GM23248 (cell line): ENCODE data around the gene PPIG. TPM values are rescaled to one million over a fixed set of nuclear protein-coding genes. Genes with fewer than 3 reads are reported as not detected.

ENCODE experiments used
- DNase-seq: peaks from one replicate; pipeline ENCODE4 v3.0.0-alpha.2; 2015
- H2AFZ ChIP-seq: fragments of 200-600 bp; sonication (generic); 2 replicates; pipeline ENCODE4 v1.6.1; 2016; ENCODE audit warnings: antibody characterized with exemption
- H3F3A ChIP-seq: fragments of 200-600 bp; sonication (generic); 2 replicates; pipeline ENCODE4 v1.6.1; 2016; ENCODE audit warnings: mild to moderate bottlenecking, antibody characterized with exemption, mixed run types; ENCODE audit not compliant: insufficient read depth
- H3K27ac ChIP-seq: fragments of 200-600 bp; sonication (generic); 2 replicates; pipeline ENCODE4 v1.5.1; 2016; ENCODE audit warnings: mild to moderate bottlenecking
- H3K27me3 ChIP-seq: fragments of 200-600 bp; sonication (generic); replicated peaks from 2 replicates; pipeline ENCODE4 v1.6.1; 2016; ENCODE audit warnings: mild to moderate bottlenecking; ENCODE audit not compliant: insufficient read depth
- H3K36me3 ChIP-seq: fragments of 200-600 bp; sonication (generic); 2 replicates; pipeline ENCODE4 v1.6.1; 2016; ENCODE audit warnings: low read depth, mild to moderate bottlenecking
- H3K4me1 ChIP-seq: fragments of 200-600 bp; sonication (generic); 2 replicates; pipeline ENCODE4 v1.6.1; 2016; ENCODE audit warnings: mild to moderate bottlenecking; ENCODE audit not compliant: insufficient read depth
- H3K4me2 ChIP-seq: fragments of 200-600 bp; sonication (generic); one replicate; pipeline ENCODE4 v1.6.1; 2016; ENCODE audit warnings: mild to moderate bottlenecking; ENCODE audit not compliant: unreplicated experiment
- H3K4me3 ChIP-seq: fragments of 200-600 bp; sonication (generic); 2 replicates; pipeline ENCODE4 v1.5.1; 2016; ENCODE audit warnings: mild to moderate bottlenecking
- H3K79me2 ChIP-seq: fragments of 200-600 bp; sonication (generic); 2 replicates; pipeline ENCODE4 v1.6.1; 2016; ENCODE audit warnings: mild to moderate bottlenecking; ENCODE audit not compliant: insufficient read depth
- H3K9ac ChIP-seq: fragments of 200-600 bp; sonication (generic); 2 replicates; pipeline ENCODE4 v1.6.1; 2016; ENCODE audit warnings: mild to moderate bottlenecking
- H3K9me2 ChIP-seq: fragments of 200-600 bp; sonication (generic); 2 replicates; pipeline ENCODE4 v1.6.1; 2016; ENCODE audit warnings: mixed run types, mild to moderate bottlenecking, moderate library complexity; ENCODE audit not compliant: insufficient read depth
- H3K9me3 ChIP-seq: fragments of 200-600 bp; sonication (generic); one replicate; pipeline ENCODE4 v1.6.1; 2017; ENCODE audit warnings: low read depth
- H4K20me1 ChIP-seq: fragments of 200-600 bp; sonication (generic); 2 replicates; pipeline ENCODE4 v1.6.0; 2016; ENCODE audit not compliant: insufficient read depth
- EZH2 ChIP-seq: fragments of 200-600 bp; sonication (generic); IDR thresholded peaks from 2 replicates; pipeline ENCODE4 v1.6.1; 2018; ENCODE audit warnings: antibody characterized with exemption, mild to moderate bottlenecking; ENCODE audit not compliant: insufficient read depth, poor library complexity, severe bottlenecking
- EZH2phosphoT487 ChIP-seq: fragments of 200-600 bp; sonication (generic); IDR thresholded peaks from 2 replicates; pipeline ENCODE4 v1.6.1; 2018; ENCODE audit warnings: antibody characterized with exemption, moderate library complexity, mild to moderate bottlenecking, low read depth; ENCODE audit not compliant: insufficient read depth
- WGBS, 2 experiments: methylation state at CpG; one replicate each; pipeline ENCODE4 v1.1.6; 2015 to 2017; ENCODE audit warnings: low lambda C conversion rate in 2 of 2, low coverage in 1 of 2; ENCODE audit errors: missing lambda C conversion rate in 2 of 2; 5-methylcytosine and 5-hydroxymethylcytosine counted together
- in situ Hi-C: fragments of 300-500 bp; cut with MboI; formaldehyde crosslinking; loops from 2 replicates; pipeline ENCODE4 v1.15.0; 2020
- polyA plus RNA-seq: library from polyadenylated mRNA; unstranded; fragments of >200 nt; fragmentation: Nextera tagmentation; extraction: Ambion mirVana; gene quantifications from 2 replicates; pipeline ENCODE4 v1.2.1, GENCODE V29; 2016
- total RNA-seq: library from RNA; depleted of rRNA; stranded (reverse); fragments of >200 nt; shearing (Covaris generic); gene quantifications from 2 replicates; pipeline ENCODE4 v1.2.3, GENCODE V29; 2014

Gene PPIG
- total and polyA plus RNA-seq, 2 experiments from 2014 or later: 23.0 to 51.3 TPM

DNA sequence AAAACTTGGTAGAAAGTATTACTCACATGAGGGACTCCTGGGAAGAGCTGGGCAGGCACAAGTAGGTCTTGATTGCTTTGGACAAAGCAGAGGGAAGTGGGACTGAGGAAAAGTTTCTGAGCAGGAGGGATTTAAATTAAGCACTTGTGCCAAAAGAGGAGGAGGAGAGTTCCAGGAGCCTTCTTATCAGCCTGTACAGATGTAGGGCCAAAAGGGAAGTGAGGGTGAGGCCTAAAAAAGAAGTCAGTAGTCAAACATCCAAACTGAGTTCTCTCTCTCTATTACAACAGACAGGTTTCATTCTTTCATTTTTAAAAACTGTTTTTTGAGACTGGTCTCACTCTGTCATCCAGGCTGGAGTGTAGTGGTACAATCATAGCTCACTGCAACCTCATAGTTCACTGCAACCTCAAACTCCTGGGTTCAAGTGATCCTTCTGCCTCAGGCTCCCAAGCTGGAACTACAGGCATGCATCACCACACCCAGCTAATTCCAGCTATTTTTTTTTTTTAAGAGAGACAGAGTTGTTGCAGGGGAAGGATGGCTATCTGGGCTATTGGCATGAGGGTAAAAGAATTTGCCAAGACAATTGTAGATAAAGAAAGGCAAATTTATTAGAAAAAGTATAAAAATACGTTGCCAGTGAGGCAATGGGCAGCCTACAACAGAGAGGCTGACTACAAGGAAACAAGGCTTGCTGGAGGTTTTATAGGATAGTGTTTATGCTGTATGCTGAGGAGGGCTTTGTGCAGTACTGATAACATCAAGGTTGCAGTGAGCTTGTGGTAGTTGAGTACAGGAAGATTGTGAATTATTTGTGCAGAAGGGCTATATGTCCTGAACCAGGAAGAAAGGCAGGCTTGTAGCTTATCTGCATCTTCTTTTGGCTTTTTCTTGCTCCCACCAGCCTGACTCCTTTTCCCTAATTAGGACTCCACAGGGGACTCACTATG, 81.1 kb downstream of the PPIG start:
- 31 to 42% methylated on average over 1 of the region's 1 CpG for WGBS, 2 experiments

DNA sequence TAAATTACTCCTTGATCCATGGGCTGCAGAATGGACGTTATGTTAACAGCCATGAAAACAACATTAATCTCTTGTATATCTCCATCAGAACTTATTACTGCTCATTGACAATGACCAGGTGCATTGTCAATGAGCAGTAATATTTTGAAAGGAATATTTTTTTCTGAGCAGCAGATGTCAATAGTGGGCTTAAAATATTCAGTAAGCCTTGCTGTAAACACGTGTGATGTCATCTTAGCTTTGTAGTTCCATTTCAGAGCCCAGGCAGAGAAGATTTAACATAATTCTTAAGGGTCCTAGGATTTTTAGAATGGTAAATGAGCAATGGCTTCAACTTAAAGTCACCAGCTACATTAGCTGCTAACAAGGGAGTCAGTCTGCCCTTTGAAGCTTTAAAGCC, 83.4 kb downstream of the PPIG start:
- Histone ChIP-seq H3K9me2 (no peaks in the 10 kb centered on the region), H3K27ac (no peak overlapping the region), H3K79me2 (no peaks in the 10 kb centered on the region), H3K4me3 (no peak overlapping the region), H4K20me1 (no peaks in the 10 kb centered on the region), H3K9me3 (no peaks in the 10 kb centered on the region), H3K4me1 (peaks cover 22% of the 10 kb centered on the region), H3F3A (0 out of 2 replicates have a peak, but pooled peaks cover 6% of the 10 kb centered on the region), H3K36me3 (no peaks in the 10 kb centered on the region), H3K4me2 (no peak overlapping the region), H3K27me3 (no peaks in the 10 kb centered on the region), H2AFZ (no peak overlapping the region), H3K9ac (no peak overlapping the region)
- 0 to 3% methylated on average over 2 of the region's 2 CpGs for WGBS, 2 experiments
- DNase-seq: no peak
- TF ChIP-seq EZH2 (no peak), EZH2phosphoT487 (no peak)
- in situ Hi-C loops: no loop called here

More for the DNA sequence above, 81.1 kb downstream of the PPIG start:
- Histone ChIP-seq H3K36me3 (no peaks in the 10 kb centered on the region), H4K20me1 (no peaks in the 10 kb centered on the region), H3F3A (0 out of 2 replicates have a peak, but pooled peaks cover 6% of the 10 kb centered on the region), H2AFZ (no peak overlapping the region), H3K27me3 (no peaks in the 10 kb centered on the region), H3K9me3 (no peaks in the 10 kb centered on the region), H3K27ac (no peak overlapping the region), H3K9me2 (no peaks in the 10 kb centered on the region), H3K4me2 (no peak overlapping the region), H3K79me2 (no peaks in the 10 kb centered on the region), H3K4me3 (no peak overlapping the region), H3K4me1 (peaks cover 17% of the 10 kb centered on the region), H3K9ac (no peak overlapping the region)
- no peak for TF ChIP-seq EZH2
- TF ChIP-seq EZH2phosphoT487: no peak
- peak; percentile 24 for DNase-seq
- in situ Hi-C loops: no loop called here

DNA sequence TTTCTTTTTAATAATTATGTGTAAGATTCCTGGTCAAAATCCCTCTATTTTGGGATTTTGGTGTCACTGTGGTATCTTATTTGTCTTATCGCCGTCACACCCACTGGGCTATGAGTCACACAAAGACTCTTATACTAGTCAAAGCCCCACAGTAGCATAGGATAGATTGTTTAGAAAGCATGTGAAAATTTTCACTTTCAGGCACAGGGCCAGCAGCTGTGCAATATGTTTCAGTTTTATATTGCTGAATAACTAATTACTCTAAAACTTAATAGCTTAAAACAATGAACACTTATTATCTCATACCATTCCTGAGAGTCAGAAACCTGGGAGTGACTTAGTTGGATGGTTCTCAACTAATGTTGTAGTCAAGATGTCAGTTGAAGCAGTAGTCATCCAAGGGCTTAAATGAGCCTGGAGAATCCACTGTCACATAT, 86.1 kb downstream of the PPIG start:
- WGBS, 2 experiments: 67 to 81% methylated on average over 2 of the region's 2 CpGs
- H3K9me2 ChIP-seq: no peaks in the 10 kb centered on the region

GRCh38 chr2:169670937-169671336, 86.8 kb downstream of the PPIG start:
- TF ChIP-seq EZH2: no peak
- TF ChIP-seq EZH2phosphoT487: no peak
- WGBS, 2 experiments: 77 to 79% methylated on average over 4 of the region's 4 CpGs
- Histone ChIP-seq H3K4me1 (peaks cover 9% of the 10 kb centered on the region; the same call in 1 of the 2 replicates), H3K4me2 (no peak overlapping the region), H4K20me1 (no peaks in the 10 kb centered on the region), H3F3A (no peaks in the 10 kb centered on the region), H3K79me2 (no peaks in the 10 kb centered on the region), H3K9me3 (no peaks in the 10 kb centered on the region), H3K27me3 (no peaks in the 10 kb centered on the region), H3K27ac (no peak overlapping the region), H3K9ac (no peak overlapping the region), H3K36me3 (no peaks in the 10 kb centered on the region), H2AFZ (no peak overlapping the region), H3K9me2 (no peaks in the 10 kb centered on the region), H3K4me3 (no peak overlapping the region)
- no peak for DNase-seq
- in situ Hi-C loops: no loop called here

More for the DNA sequence above, 86.1 kb downstream of the PPIG start:
- peak; percentile 52 for DNase-seq
- no peak overlapping the region for H3K27ac ChIP-seq
- H3K27me3 ChIP-seq: no peaks in the 10 kb centered on the region
- H3K4me1 ChIP-seq: peaks cover 14% of the 10 kb centered on the region
- H3K9me3 ChIP-seq: no peaks in the 10 kb centered on the region
- H3K36me3 ChIP-seq: no peaks in the 10 kb centered on the region
- H3K9ac ChIP-seq: no peak overlapping the region
- H4K20me1 ChIP-seq: no peaks in the 10 kb centered on the region
- no peak overlapping the region for H3K4me2 ChIP-seq
- no peaks in the 10 kb centered on the region for H3K79me2 ChIP-seq
- TF ChIP-seq EZH2phosphoT487 (no peak), EZH2 (no peak)
- H3K4me3 ChIP-seq: no peak overlapping the region
- H3F3A ChIP-seq: no peaks in the 10 kb centered on the region
- H2AFZ ChIP-seq: no peak overlapping the region
- in situ Hi-C loops: no loop called here
